HepG2 (cell line): ENCODE data around the gene UQCRC1. TPM values are rescaled to one million over a fixed set of nuclear protein-coding genes. Genes with fewer than 3 reads are reported as not detected.

Experiments used
- ESRRA ChIP-seq: sonication (generic); formaldehyde crosslinking; IDR thresholded peaks from 2 replicates; pipeline ENCODE4 v1.5.1; 2020; ENCODE audit warnings: mild to moderate bottlenecking, low read depth, missing genetic modification reagents
- JUNB ChIP-seq: sonication (generic); formaldehyde crosslinking; IDR thresholded peaks from 2 replicates; pipeline ENCODE4 v1.8.0; 2022; ENCODE audit warnings: missing genetic modification reagents, mild to moderate bottlenecking, borderline replicate concordance
- ZFAT ChIP-seq: sonication (generic); formaldehyde crosslinking; conservative IDR thresholded peaks from 2 replicates; pipeline ENCODE4 v1.8.1; 2023; ENCODE audit warnings: missing genetic modification reagents, inconsistent platforms
- ZNF253 ChIP-seq: sonication (generic); formaldehyde crosslinking; IDR thresholded peaks from 2 replicates; pipeline ENCODE4 v1.8.0; 2022; ENCODE audit warnings: mild to moderate bottlenecking, missing genetic modification reagents, borderline replicate concordance
- ZNF343 ChIP-seq: sonication (generic); formaldehyde crosslinking; IDR thresholded peaks from 2 replicates; pipeline ENCODE4 v1.4.0; 2020; ENCODE audit warnings: mild to moderate bottlenecking, missing genetic modification reagents
- ZNF839 ChIP-seq: sonication (generic); formaldehyde crosslinking; IDR thresholded peaks from 2 replicates; pipeline ENCODE4 v1.4.0; 2020; ENCODE audit warnings: missing genetic modification reagents, mild to moderate bottlenecking, borderline replicate concordance
- polyA plus RNA-seq, 8 experiments: library from polyadenylated mRNA; depleted of rRNA in 3 of 8; stranded (reverse) in 7 of 8; unstranded in 1 of 8; fragments of >200 nt; fragmentation: Illumina TruSeq in 4 of 8; extraction: Trizol in 4 of 8; gene quantifications; 2 replicates each; pipeline versions ENCODE4 v1.2.1 to v1.2.3, GENCODE V29; 2011 to 2016; ENCODE audit warnings: low read depth in 4 of 8, missing spikeins in 1 of 8, mixed read lengths in 1 of 8; ENCODE audit not compliant: insufficient read depth in 1 of 8
- total RNA-seq, 5 experiments: library from RNA; depleted of rRNA; stranded (reverse); fragments of >200 nt; fragmentation: Illumina TruSeq; extraction: Trizol; gene quantifications; 2 replicates each; pipeline ENCODE4 v1.2.3, GENCODE V29; 2016; ENCODE audit warnings: low read depth in 1 of 5
- TF ChIP-seq, protein P1 (sequence below): sonication (generic); formaldehyde crosslinking; IDR thresholded peaks from 2 replicates; pipeline ENCODE4 v1.4.0; 2020; ENCODE audit warnings: missing genetic modification reagents
- TF ChIP-seq, protein P2 (sequence below), 2 experiments: sonication (generic) in 1 of 2; formaldehyde crosslinking in 1 of 2; IDR thresholded peaks; 2 replicates each; pipeline versions ENCODE4 v1.4.0 to v1.6.1; 2018 to 2020; ENCODE audit warnings: missing genetic modification reagents in 2 of 2, borderline replicate concordance in 1 of 2, low read depth in 1 of 2, mild to moderate bottlenecking in 1 of 2, missing biosample characterization in 1 of 2
- TF ChIP-seq, protein P3 (sequence below): sonication (generic); formaldehyde crosslinking; IDR thresholded peaks from 2 replicates; pipeline ENCODE4 v1.5.0; 2020; ENCODE audit warnings: missing genetic modification reagents
- TF ChIP-seq, protein P4 (sequence below): sonication (generic); formaldehyde crosslinking; IDR thresholded peaks from 2 replicates; pipeline ENCODE4 v1.4.0; 2020; ENCODE audit warnings: missing genetic modification reagents, borderline replicate concordance
- TF ChIP-seq, protein P5 (sequence below): sonication (generic); formaldehyde crosslinking; IDR thresholded peaks from 2 replicates; pipeline ENCODE4 v1.5.0; 2020; ENCODE audit warnings: missing genetic modification reagents
- TF ChIP-seq, protein P6 (sequence below): IDR thresholded peaks from 2 replicates; pipeline ENCODE4 v1.6.1; 2016

Gene UQCRC1
- total and polyA plus RNA-seq, 2 of the 13 experiments (the other 11 are each of a cell fraction or from before 2014, with no cell fraction given): 316 to 680 TPM

DNA sequence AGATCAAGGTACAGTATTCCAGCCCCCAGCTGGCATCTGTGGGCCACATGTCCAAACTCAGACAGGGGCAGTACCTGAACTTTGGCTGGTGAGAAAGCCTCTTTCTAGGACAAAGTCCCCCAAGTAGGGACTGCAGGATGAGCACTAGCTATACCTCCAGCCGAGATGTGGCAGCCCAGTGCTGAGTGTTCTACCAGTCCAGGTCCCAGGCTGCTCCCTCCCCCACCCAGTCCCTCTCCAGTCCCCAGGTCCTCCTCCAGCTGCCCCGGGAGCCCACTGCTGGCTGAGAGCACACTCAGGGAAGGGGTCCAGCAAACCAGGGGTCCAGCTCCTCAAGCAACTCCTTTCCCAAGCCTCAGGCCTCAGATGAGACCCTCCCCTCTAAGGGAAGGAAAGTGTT, 24.3 kb upstream of the UQCRC1 start (continued):
- TF ChIP-seq, protein P1, sequence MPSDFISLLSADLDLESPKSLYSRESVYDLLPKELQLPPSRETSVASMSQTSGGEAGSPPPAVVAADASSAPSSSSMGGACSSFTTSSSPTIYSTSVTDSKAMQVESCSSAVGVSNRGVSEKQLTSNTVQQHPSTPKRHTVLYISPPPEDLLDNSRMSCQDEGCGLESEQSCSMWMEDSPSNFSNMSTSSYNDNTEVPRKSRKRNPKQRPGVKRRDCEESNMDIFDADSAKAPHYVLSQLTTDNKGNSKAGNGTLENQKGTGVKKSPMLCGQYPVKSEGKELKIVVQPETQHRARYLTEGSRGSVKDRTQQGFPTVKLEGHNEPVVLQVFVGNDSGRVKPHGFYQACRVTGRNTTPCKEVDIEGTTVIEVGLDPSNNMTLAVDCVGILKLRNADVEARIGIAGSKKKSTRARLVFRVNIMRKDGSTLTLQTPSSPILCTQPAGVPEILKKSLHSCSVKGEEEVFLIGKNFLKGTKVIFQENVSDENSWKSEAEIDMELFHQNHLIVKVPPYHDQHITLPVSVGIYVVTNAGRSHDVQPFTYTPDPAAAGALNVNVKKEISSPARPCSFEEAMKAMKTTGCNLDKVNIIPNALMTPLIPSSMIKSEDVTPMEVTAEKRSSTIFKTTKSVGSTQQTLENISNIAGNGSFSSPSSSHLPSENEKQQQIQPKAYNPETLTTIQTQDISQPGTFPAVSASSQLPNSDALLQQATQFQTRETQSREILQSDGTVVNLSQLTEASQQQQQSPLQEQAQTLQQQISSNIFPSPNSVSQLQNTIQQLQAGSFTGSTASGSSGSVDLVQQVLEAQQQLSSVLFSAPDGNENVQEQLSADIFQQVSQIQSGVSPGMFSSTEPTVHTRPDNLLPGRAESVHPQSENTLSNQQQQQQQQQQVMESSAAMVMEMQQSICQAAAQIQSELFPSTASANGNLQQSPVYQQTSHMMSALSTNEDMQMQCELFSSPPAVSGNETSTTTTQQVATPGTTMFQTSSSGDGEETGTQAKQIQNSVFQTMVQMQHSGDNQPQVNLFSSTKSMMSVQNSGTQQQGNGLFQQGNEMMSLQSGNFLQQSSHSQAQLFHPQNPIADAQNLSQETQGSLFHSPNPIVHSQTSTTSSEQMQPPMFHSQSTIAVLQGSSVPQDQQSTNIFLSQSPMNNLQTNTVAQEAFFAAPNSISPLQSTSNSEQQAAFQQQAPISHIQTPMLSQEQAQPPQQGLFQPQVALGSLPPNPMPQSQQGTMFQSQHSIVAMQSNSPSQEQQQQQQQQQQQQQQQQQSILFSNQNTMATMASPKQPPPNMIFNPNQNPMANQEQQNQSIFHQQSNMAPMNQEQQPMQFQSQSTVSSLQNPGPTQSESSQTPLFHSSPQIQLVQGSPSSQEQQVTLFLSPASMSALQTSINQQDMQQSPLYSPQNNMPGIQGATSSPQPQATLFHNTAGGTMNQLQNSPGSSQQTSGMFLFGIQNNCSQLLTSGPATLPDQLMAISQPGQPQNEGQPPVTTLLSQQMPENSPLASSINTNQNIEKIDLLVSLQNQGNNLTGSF (CRISPR knock-in tag): no peak
- TF ChIP-seq, protein P2, sequence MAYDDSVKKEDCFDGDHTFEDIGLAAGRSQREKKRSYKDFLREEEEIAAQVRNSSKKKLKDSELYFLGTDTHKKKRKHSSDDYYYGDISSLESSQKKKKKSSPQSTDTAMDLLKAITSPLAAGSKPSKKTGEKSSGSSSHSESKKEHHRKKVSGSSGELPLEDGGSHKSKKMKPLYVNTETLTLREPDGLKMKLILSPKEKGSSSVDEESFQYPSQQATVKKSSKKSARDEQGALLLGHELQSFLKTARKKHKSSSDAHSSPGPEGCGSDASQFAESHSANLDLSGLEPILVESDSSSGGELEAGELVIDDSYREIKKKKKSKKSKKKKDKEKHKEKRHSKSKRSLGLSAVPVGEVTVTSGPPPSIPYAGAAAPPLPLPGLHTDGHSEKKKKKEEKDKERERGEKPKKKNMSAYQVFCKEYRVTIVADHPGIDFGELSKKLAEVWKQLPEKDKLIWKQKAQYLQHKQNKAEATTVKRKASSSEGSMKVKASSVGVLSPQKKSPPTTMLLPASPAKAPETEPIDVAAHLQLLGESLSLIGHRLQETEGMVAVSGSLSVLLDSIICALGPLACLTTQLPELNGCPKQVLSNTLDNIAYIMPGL (CRISPR knock-in tag; IDR thresholded peaks at IDR 0.05; ENCODE audit: borderline replicate concordance in 1 of 2, low read depth in 1 of 2): no peak
- TF ChIP-seq, protein P3, sequence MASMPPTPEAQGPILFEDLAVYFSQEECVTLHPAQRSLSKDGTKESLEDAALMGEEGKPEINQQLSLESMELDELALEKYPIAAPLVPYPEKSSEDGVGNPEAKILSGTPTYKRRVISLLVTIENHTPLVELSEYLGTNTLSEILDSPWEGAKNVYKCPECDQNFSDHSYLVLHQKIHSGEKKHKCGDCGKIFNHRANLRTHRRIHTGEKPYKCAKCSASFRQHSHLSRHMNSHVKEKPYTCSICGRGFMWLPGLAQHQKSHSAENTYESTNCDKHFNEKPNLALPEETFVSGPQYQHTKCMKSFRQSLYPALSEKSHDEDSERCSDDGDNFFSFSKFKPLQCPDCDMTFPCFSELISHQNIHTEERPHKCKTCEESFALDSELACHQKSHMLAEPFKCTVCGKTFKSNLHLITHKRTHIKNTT (CRISPR knock-in tag): no peak
- TF ChIP-seq ESRRA (CRISPR knock-in tag): no peak
- TF ChIP-seq ZNF343 (CRISPR knock-in tag): 0 out of 2 replicates have a peak, but pooled peaks have one; percentile 35
- TF ChIP-seq, protein P4, sequence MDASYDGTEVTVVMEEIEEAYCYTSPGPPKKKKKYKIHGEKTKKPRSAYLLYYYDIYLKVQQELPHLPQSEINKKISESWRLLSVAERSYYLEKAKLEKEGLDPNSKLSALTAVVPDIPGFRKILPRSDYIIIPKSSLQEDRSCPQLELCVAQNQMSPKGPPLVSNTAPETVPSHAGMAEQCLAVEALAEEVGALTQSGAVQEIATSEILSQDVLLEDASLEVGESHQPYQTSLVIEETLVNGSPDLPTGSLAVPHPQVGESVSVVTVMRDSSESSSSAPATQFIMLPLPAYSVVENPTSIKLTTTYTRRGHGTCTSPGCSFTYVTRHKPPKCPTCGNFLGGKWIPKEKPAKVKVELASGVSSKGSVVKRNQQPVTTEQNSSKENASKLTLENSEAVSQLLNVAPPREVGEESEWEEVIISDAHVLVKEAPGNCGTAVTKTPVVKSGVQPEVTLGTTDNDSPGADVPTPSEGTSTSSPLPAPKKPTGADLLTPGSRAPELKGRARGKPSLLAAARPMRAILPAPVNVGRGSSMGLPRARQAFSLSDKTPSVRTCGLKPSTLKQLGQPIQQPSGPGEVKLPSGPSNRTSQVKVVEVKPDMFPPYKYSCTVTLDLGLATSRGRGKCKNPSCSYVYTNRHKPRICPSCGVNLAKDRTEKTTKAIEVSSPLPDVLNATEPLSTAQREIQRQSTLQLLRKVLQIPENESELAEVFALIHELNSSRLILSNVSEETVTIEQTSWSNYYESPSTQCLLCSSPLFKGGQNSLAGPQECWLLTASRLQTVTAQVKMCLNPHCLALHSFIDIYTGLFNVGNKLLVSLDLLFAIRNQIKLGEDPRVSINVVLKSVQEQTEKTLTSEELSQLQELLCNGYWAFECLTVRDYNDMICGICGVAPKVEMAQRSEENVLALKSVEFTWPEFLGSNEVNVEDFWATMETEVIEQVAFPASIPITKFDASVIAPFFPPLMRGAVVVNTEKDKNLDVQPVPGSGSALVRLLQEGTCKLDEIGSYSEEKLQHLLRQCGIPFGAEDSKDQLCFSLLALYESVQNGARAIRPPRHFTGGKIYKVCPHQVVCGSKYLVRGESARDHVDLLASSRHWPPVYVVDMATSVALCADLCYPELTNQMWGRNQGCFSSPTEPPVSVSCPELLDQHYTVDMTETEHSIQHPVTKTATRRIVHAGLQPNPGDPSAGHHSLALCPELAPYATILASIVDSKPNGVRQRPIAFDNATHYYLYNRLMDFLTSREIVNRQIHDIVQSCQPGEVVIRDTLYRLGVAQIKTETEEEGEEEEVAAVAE: no peak
- TF ChIP-seq ZNF253 (CRISPR knock-in tag): no peak
- no peak for TF ChIP-seq JUNB (CRISPR knock-in tag)
- TF ChIP-seq ZNF839 (CRISPR knock-in tag): no peak
- TF ChIP-seq ZFAT (CRISPR knock-in tag): no peak
- TF ChIP-seq, protein P5, sequence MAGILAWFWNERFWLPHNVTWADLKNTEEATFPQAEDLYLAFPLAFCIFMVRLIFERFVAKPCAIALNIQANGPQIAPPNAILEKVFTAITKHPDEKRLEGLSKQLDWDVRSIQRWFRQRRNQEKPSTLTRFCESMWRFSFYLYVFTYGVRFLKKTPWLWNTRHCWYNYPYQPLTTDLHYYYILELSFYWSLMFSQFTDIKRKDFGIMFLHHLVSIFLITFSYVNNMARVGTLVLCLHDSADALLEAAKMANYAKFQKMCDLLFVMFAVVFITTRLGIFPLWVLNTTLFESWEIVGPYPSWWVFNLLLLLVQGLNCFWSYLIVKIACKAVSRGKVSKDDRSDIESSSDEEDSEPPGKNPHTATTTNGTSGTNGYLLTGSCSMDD (CRISPR knock-in tag): no peak
- TF ChIP-seq, protein P6, sequence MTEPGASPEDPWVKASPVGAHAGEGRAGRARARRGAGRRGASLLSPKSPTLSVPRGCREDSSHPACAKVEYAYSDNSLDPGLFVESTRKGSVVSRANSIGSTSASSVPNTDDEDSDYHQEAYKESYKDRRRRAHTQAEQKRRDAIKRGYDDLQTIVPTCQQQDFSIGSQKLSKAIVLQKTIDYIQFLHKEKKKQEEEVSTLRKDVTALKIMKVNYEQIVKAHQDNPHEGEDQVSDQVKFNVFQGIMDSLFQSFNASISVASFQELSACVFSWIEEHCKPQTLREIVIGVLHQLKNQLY (CRISPR knock-in tag): no peak
